Measurements from ENCODE around the gene CYP26B1. TPM values are rescaled to one million over a fixed set of nuclear protein-coding genes. Genes with fewer than 3 reads are reported as not detected.

CYP26B1 gene
- total RNA-seq, 1 experiment from 2014 or later = 0.42 TPM

GRCh38 chr2:72157871-72158771 lies 10.5 kb upstream of the CYP26B1 start (continued):
- TF ChIP-seq HMGXB4 (CRISPR knock-in tag; IDR thresholded peaks at IDR 0.05) (no peak), ZBTB21 (CRISPR knock-in tag; IDR thresholded peaks at IDR 0.05; ENCODE audit: borderline replicate concordance) (no peak), FOXJ3 (CRISPR knock-in tag; IDR thresholded peaks at IDR 0.05; ENCODE audit: borderline replicate concordance) (no peak), ZBTB43 (CRISPR knock-in tag; IDR thresholded peaks at IDR 0.05) (no peak), CREM (CRISPR knock-in tag; IDR thresholded peaks at IDR 0.05) (no peak), OVOL2 (CRISPR knock-in tag; IDR thresholded peaks at IDR 0.05; ENCODE audit: borderline replicate concordance) (no peak), FOXP1 (CRISPR knock-in tag; IDR thresholded peaks at IDR 0.05; ENCODE audit: borderline replicate concordance) (no peak), ZNF416 (CRISPR knock-in tag; IDR thresholded peaks at IDR 0.05) (no peak), TP53 (CRISPR knock-in tag; IDR thresholded peaks at IDR 0.05) (no peak), ELF4 (CRISPR knock-in tag; IDR thresholded peaks at IDR 0.05; ENCODE audit: low read depth) (no peak)

GRCh38 chr2:72156872-72157271 lies 9.2 kb upstream of the CYP26B1 start:
- DNase-seq (ENCODE audit: low spot score) (no peak), ATAC-seq (no peak)
- Mint-ChIP-seq H3K27me3 (ENCODE audit: low read depth) (peaks cover 18% of the 10 kb centered on the region), H3K9me3 (no peaks in the 10 kb centered on the region), H3K4me1 (peaks cover 2% of the 10 kb centered on the region; the same call in 1 of the 2 replicates), H3K4me3 (no peak overlapping the region), H3K27ac (no peak overlapping the region), H3K36me3 (no peaks in the 10 kb centered on the region)
- TF ChIP-seq NR2C2 (CRISPR knock-in tag; IDR thresholded peaks at IDR 0.05) (no peak), AR (CRISPR knock-in tag; IDR thresholded peaks at IDR 0.05) (no peak), MXD4 (CRISPR knock-in tag; IDR thresholded peaks at IDR 0.05; ENCODE audit: borderline replicate concordance) (no peak), STAT6 (CRISPR knock-in tag; conservative IDR thresholded peaks at IDR 0.05; ENCODE audit: low read depth) (no peak)
- ChIA-PET POLR2A (no interaction called here), CTCF (interaction anchor here (1.4 to 2.8 kb wide), 2 partner anchors 19 to 42 kb away, joined by 4 to 8 read pairs; no protein-coding TSS in a partner anchor)

Measured in WTC11 (cell line).